ENCODE data around the gene ZNF423.

DNA sequence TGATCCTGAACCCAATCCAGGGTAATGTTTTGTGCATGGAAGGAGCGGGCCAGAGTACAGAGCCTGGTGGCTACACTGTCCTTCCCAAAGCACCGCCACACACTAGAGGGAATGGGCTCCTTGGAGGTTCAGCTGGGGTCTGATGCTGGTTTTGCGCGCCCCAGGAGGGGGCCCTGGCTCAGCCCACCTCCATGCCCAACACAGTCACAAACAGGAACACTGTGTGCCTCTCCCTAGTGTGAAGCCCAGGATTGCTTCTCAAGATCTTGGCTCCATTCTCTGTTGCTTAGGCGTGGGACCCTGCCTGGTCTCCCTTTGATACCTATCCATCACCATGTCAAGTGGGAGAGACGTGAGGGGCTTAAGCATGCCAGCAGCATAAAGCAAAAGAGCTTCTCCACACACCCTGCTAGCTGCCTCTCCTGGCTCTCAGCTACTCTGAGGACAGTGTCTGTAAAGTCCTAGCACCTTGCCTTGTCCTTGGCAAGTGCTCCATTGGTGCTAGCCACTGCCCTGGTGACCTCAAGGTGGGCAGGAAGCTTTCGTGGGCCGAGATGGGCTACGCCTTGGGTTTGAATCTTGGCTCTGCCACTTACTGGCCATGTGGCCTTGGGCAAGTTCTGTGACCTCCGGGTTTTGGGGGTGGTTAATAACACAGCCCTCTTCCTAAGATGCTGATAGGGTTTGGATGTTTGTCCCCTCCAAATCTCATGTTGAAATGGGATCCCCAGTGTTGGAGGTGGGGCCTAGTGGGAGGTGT, 360.1 kb downstream of the ZNF423 start:
- TF ChIP-seq EZH2 (IDR thresholded peaks at IDR 0.05; ENCODE audit: borderline replicate concordance, low read depth, low read length, severe bottlenecking): no peak
- TF ChIP-seq, protein P1, sequence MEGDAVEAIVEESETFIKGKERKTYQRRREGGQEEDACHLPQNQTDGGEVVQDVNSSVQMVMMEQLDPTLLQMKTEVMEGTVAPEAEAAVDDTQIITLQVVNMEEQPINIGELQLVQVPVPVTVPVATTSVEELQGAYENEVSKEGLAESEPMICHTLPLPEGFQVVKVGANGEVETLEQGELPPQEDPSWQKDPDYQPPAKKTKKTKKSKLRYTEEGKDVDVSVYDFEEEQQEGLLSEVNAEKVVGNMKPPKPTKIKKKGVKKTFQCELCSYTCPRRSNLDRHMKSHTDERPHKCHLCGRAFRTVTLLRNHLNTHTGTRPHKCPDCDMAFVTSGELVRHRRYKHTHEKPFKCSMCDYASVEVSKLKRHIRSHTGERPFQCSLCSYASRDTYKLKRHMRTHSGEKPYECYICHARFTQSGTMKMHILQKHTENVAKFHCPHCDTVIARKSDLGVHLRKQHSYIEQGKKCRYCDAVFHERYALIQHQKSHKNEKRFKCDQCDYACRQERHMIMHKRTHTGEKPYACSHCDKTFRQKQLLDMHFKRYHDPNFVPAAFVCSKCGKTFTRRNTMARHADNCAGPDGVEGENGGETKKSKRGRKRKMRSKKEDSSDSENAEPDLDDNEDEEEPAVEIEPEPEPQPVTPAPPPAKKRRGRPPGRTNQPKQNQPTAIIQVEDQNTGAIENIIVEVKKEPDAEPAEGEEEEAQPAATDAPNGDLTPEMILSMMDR (IDR thresholded peaks at IDR 0.05; ENCODE audit: borderline replicate concordance, extremely low read depth, low read length, poor library complexity, severe bottlenecking): no peak
